GM23338 (cell line): Measurements from ENCODE around the gene ROR1.

Experiments used
- CREB1 ChIP-seq: fragments of 250-450 bp; sonication (Bioruptor Pico); IDR thresholded peaks from 2 replicates; pipeline ENCODE4 v1.5.0; 2020; ENCODE audit warnings: low read depth, mild to moderate bottlenecking, moderate library complexity
- EZH2 ChIP-seq: fragments of 200-600 bp; sonication (generic); IDR thresholded peaks from one replicate; pipeline ENCODE4 v1.8.0; 2017; ENCODE audit warnings: antibody characterized with exemption, mild to moderate bottlenecking, low read depth; ENCODE audit not compliant: unreplicated experiment
- EZH2phosphoT487 ChIP-seq: fragments of 200-600 bp; sonication (generic); IDR thresholded peaks from one replicate; pipeline ENCODE4 v1.8.1; 2018; ENCODE audit warnings: antibody characterized with exemption; ENCODE audit not compliant: unreplicated experiment
- JUNB ChIP-seq: IDR thresholded peaks from one replicate; pipeline ENCODE4 v1.6.1; 2016; ENCODE audit warnings: antibody characterized with exemption; ENCODE audit not compliant: unreplicated experiment
- POLR2AphosphoS5 ChIP-seq: IDR thresholded peaks from 2 replicates; pipeline ENCODE4 v1.6.1; 2016; ENCODE audit warnings: antibody characterized with exemption, low read depth
- STAT1 ChIP-seq: IDR thresholded peaks from one replicate; pipeline ENCODE4 v1.6.1; 2016; ENCODE audit warnings: antibody characterized with exemption; ENCODE audit not compliant: unreplicated experiment
- ZNF114 ChIP-seq: fragments of 250-450 bp; sonication (Bioruptor Pico); IDR thresholded peaks from 2 replicates; pipeline ENCODE4 v1.5.0; 2020; ENCODE audit warnings: mild to moderate bottlenecking, moderate library complexity
- ZNF331 ChIP-seq: fragments of 250-450 bp; sonication (Bioruptor Pico); IDR thresholded peaks from 2 replicates; pipeline ENCODE4 v1.5.0; 2020; ENCODE audit warnings: low read depth, mild to moderate bottlenecking, moderate library complexity
- TF ChIP-seq, protein P1 (sequence below), 2 experiments: fragments of 200-600 bp in 1 of 2; sonication (generic) in 1 of 2; conservative IDR thresholded peaks; 2 replicates each; pipeline versions ENCODE4 v1.5.1 to v1.6.1; 2016 to 2017; ENCODE audit warnings: antibody characterized with exemption in 2 of 2, low read depth in 2 of 2, mild to moderate bottlenecking in 2 of 2, moderate library complexity in 1 of 2
- TF ChIP-seq, protein P2 (sequence below): IDR thresholded peaks from one replicate; pipeline ENCODE4 v1.6.1; 2018; ENCODE audit warnings: antibody characterized with exemption; ENCODE audit not compliant: unreplicated experiment
- TF ChIP-seq, protein P3 (sequence below): IDR thresholded peaks from 2 replicates; pipeline ENCODE4 v1.6.1; 2016; ENCODE audit warnings: antibody characterized with exemption

DNA sequence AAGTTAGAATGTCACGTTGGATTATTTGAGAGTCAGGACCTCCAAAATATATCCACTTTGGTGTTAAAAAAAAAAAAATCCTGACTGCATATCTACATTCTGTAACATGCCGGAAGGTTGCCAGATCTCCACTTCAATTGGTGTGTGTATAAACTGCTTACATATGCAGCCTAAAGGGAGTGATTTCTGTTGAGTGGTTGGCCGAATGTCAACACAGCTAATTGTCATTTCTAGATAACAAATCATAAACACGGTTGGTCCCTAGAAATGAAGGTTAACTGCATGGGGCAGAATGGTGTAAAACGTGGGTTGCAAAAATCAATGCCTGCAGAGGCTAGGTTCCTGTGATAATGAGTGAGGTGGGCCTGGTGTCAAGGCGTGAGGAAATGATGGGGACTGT lies 15.0 kb upstream of the ROR1 start:
- TF ChIP-seq EZH2 (no peak), POLR2AphosphoS5 (no peak), EZH2phosphoT487 (no peak), CREB1 (no peak), ZNF331 (CRISPR knock-in tag) (no peak), JUNB (no peak), ZNF114 (no peak), STAT1 (no peak)
- TF ChIP-seq, protein P1, sequence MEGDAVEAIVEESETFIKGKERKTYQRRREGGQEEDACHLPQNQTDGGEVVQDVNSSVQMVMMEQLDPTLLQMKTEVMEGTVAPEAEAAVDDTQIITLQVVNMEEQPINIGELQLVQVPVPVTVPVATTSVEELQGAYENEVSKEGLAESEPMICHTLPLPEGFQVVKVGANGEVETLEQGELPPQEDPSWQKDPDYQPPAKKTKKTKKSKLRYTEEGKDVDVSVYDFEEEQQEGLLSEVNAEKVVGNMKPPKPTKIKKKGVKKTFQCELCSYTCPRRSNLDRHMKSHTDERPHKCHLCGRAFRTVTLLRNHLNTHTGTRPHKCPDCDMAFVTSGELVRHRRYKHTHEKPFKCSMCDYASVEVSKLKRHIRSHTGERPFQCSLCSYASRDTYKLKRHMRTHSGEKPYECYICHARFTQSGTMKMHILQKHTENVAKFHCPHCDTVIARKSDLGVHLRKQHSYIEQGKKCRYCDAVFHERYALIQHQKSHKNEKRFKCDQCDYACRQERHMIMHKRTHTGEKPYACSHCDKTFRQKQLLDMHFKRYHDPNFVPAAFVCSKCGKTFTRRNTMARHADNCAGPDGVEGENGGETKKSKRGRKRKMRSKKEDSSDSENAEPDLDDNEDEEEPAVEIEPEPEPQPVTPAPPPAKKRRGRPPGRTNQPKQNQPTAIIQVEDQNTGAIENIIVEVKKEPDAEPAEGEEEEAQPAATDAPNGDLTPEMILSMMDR (conservative IDR thresholded peaks at IDR 0.05; ENCODE audit: low read depth in 2 of 2) = no peak
- TF ChIP-seq, protein P2, sequence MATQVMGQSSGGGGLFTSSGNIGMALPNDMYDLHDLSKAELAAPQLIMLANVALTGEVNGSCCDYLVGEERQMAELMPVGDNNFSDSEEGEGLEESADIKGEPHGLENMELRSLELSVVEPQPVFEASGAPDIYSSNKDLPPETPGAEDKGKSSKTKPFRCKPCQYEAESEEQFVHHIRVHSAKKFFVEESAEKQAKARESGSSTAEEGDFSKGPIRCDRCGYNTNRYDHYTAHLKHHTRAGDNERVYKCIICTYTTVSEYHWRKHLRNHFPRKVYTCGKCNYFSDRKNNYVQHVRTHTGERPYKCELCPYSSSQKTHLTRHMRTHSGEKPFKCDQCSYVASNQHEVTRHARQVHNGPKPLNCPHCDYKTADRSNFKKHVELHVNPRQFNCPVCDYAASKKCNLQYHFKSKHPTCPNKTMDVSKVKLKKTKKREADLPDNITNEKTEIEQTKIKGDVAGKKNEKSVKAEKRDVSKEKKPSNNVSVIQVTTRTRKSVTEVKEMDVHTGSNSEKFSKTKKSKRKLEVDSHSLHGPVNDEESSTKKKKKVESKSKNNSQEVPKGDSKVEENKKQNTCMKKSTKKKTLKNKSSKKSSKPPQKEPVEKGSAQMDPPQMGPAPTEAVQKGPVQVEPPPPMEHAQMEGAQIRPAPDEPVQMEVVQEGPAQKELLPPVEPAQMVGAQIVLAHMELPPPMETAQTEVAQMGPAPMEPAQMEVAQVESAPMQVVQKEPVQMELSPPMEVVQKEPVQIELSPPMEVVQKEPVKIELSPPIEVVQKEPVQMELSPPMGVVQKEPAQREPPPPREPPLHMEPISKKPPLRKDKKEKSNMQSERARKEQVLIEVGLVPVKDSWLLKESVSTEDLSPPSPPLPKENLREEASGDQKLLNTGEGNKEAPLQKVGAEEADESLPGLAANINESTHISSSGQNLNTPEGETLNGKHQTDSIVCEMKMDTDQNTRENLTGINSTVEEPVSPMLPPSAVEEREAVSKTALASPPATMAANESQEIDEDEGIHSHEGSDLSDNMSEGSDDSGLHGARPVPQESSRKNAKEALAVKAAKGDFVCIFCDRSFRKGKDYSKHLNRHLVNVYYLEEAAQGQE = no peak
- TF ChIP-seq, protein P3, sequence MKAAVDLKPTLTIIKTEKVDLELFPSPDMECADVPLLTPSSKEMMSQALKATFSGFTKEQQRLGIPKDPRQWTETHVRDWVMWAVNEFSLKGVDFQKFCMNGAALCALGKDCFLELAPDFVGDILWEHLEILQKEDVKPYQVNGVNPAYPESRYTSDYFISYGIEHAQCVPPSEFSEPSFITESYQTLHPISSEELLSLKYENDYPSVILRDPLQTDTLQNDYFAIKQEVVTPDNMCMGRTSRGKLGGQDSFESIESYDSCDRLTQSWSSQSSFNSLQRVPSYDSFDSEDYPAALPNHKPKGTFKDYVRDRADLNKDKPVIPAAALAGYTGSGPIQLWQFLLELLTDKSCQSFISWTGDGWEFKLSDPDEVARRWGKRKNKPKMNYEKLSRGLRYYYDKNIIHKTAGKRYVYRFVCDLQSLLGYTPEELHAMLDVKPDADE = no peak
